Adipocyte (in vitro differentiated cells): ENCODE measurements around the gene GIT2.

Experiments
- DNase-seq: peaks from one replicate; pipeline ENCODE4 v3.0.0-alpha.2; 2015; ENCODE audit warnings: low read depth
- H3K27me3 ChIP-seq: replicated peaks from 2 replicates; pipeline ENCODE4 v1.7.0; 2013; ENCODE audit warnings: mild to moderate bottlenecking, low read length, moderate library complexity; ENCODE audit not compliant: control insufficient read depth, insufficient read depth
- H3K36me3 ChIP-seq: 2 replicates; pipeline ENCODE4 v1.7.0; 2013; ENCODE audit warnings: low read length, mild to moderate bottlenecking, moderate library complexity; ENCODE audit not compliant: control insufficient read depth, insufficient read depth, severe bottlenecking
- H3K4me1 ChIP-seq: 2 replicates; pipeline ENCODE4 v1.7.0; 2013; ENCODE audit warnings: mild to moderate bottlenecking, low read length, moderate library complexity; ENCODE audit not compliant: control insufficient read depth, insufficient read depth
- H3K4me3 ChIP-seq: 2 replicates; pipeline ENCODE4 v1.7.0; 2013; ENCODE audit warnings: mild to moderate bottlenecking, low read length, moderate library complexity
- H3K9ac ChIP-seq: 2 replicates; pipeline ENCODE4 v1.7.0; 2013; ENCODE audit warnings: mild to moderate bottlenecking, low read length, moderate library complexity
- H3K9me3 ChIP-seq: 2 replicates; pipeline ENCODE4 v1.7.0; 2013; ENCODE audit warnings: mild to moderate bottlenecking, low read length, moderate library complexity; ENCODE audit not compliant: control insufficient read depth

The GIT2 gene

DNA sequence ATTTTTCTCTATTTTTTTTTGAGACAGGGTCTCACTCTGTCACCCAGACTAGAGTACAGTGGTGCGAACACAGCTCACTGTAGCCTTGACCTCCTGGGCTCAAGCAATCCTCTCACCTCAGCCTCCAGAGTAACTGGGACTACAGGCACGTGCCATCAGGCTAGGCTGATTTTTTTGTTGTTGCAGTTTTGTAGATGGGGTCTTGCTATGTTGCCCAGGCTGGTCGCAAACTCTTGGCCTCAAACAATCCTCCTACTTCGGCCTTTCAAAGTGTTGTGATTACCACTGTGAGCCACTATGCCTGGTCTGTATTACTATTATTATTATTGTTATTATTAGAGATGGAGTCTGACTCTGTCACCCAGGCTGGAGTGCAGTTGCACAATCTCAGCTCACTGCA, 23.3 kb downstream of the GIT2 start:
- Histone ChIP-seq H3K4me3 (no peak overlapping the region), H3K4me1 (no peaks in the 10 kb centered on the region), H3K9me3 (peaks cover 2% of the 10 kb centered on the region), H3K36me3 (peaks cover 71% of the 10 kb centered on the region), H3K27me3 (no peaks in the 10 kb centered on the region), H3K9ac (no peak overlapping the region)
- DNase-seq, result no peak

DNA sequence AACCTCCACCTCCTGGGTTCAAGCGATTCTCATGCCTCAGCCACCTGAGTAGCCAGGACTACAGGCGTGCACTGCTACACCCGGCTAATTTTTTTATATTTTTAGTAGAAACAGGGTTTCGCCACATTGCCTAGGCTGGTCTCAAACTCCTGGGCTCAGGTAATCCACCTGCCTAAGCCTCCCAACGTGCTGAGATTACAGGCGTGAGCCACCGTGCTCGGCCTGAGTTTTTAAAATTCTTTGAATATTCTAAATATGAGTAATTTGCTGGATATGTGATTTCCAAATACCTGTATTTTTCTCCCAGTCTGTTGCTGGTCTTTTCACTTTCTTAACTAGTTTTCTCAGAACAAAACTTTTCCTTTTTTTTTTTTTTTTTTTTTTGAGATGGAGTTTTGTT, 27.4 kb downstream of the GIT2 start:
- Histone ChIP-seq H3K9ac (no peak overlapping the region), H3K4me1 (peaks cover 11% of the 10 kb centered on the region), H3K9me3 (no peaks in the 10 kb centered on the region), H3K4me3 (no peak overlapping the region), H3K36me3 (peaks cover 56% of the 10 kb centered on the region), H3K27me3 (no peaks in the 10 kb centered on the region)
- DNase-seq, result no peak

DNA sequence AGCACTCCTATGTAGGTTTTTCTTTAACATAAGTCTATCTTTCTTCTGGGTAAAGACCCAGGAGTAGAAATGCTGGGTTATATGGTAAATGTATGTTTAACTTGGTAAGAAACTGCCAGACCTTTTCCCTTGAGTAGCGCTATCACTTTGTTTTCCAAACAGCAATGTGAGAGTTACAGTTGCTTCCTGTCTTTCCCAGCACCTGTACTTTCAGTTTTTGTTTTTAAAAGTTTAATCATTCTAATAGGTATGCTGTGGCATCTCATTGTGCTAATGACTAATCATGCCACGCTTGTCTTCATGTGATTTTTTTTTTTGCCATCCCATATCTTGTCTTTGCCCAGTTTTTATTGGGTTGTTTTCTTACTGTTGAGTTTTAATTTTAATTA, 28.1 kb downstream of the GIT2 start:
- H3K27me3 ChIP-seq, result no peaks in the 10 kb centered on the region
- peaks cover 54% of the 10 kb centered on the region for H3K36me3 ChIP-seq
- no peak overlapping the region for H3K9ac ChIP-seq
- no peaks in the 10 kb centered on the region for H3K9me3 ChIP-seq
- no peak for DNase-seq
- no peak overlapping the region for H3K4me3 ChIP-seq
- peaks cover 17% of the 10 kb centered on the region for H3K4me1 ChIP-seq

DNA sequence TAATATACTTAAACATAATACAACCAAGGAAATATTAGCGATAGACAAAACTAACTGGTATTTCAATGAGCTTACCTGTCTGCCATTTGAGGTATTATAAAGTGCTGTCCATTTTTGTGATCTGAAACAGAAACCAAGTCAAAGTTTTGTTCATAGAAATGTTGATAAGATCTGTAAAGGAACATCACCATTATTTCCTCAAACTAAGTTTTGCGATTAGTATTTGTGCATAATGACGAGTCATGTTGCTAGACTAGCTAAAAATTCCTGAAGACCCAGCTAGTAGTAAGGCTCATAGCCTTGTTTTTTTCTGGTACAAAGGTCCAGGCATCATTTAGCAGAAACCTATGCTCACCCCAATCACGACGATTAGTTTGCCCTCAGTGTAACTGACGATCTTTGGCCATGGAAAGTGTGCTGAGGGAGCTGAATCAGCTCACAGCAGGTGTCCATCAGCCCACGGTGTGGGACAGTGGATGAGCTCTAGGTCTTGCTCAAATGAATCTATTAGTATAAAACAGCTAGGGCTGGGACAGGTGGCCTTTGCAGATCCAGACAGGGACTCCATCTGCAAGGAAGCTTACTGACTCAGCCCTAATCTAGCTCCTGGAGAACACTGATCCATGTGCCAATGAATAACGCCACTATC, 28.7 kb downstream of the GIT2 start:
- no peak overlapping the region for H3K9ac ChIP-seq
- no peaks in the 10 kb centered on the region for H3K27me3 ChIP-seq
- H3K36me3 ChIP-seq, result peaks cover 49% of the 10 kb centered on the region
- H3K4me1 ChIP-seq, result peaks cover 22% of the 10 kb centered on the region
- H3K9me3 ChIP-seq, result no peaks in the 10 kb centered on the region
- H3K4me3 ChIP-seq, result no peak overlapping the region
- DNase-seq, result no peak

DNA sequence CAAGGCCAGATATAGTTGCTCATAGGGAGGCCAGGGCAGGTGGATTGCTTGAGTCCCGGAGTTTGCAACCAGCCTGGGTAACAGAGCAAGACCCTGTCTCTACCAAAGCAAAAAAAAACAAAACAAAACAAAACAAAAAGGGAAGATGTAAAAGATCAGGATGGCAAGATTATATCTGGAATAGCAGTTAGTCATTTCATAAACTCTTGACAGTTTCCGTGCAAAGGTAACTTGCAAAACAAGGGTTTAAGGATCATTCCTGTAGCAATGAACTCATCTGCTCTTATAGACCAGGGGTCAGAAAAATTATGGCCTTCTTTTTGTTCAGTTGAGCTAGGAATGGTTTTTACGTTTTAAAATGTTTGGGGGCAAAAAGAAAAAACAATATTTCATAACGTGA, 29.6 kb downstream of the GIT2 start:
- H3K4me3 ChIP-seq, result no peak overlapping the region
- DNase-seq, result no peak
- H3K4me1 ChIP-seq, result peaks cover 26% of the 10 kb centered on the region
- H3K27me3 ChIP-seq, result no peaks in the 10 kb centered on the region
- peaks cover 47% of the 10 kb centered on the region for H3K36me3 ChIP-seq
- H3K9ac ChIP-seq, result no peak overlapping the region
- no peaks in the 10 kb centered on the region for H3K9me3 ChIP-seq

DNA sequence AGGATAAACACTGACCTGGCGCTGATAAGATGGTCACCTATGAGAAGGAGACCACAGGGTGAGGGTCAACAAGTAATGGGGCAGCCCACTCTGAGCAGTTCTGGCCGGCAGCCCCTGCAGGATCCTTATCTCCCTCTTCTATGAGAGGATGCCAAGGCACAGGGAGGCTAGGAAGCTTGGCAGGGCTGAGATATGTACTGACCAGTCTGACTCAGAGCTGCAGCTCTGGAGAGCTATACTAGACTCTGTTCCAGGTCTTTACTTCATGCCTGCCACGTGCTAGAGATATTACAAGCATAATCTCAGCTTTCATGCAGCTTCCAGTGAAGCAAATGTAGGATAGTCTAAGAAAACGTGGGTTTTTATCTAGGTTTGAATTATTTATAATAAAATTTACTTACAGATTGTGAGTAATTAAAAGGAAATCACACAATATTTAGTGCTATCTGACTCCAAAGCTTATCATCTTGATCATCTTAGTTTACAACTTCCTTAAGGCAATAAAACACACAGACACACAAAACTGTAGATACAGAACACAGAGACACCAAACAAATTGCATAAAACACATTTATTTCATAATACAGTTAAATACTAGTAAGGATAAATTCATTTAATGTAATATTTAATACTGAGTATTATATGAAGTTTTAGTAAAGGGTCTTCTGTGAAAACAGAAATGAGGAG, 32.3 kb downstream of the GIT2 start:
- H3K4me1 ChIP-seq, result peaks cover 26% of the 10 kb centered on the region
- no peaks in the 10 kb centered on the region for H3K9me3 ChIP-seq
- H3K36me3 ChIP-seq, result peaks cover 51% of the 10 kb centered on the region
- DNase-seq, result peak; percentile 53
- peak overlapping the region; percentile 21 for H3K9ac ChIP-seq
- no peak overlapping the region for H3K4me3 ChIP-seq
- H3K27me3 ChIP-seq, result no peaks in the 10 kb centered on the region

DNA sequence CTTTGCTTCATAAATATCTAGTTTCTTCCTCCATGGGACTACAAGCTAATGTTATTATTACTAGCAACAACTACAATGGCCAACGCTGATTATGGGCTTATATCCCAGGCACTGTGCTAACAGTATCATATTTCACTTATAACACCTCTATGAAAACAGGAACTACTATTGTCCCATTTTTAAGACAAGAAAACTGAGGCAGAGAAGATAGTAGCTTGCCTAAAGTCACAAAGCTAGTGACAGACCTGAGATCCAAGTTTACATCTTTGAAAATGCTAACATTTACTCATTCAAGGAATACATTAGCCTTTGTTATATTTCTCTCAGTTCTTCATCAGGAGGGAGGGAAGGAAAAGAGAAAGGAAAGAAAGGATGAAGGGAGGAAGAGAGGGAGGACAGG, 32.8 kb downstream of the GIT2 start:
- H3K9ac ChIP-seq, result no peak overlapping the region
- H3K4me3 ChIP-seq, result no peak overlapping the region
- H3K36me3 ChIP-seq, result peaks cover 57% of the 10 kb centered on the region

DNA sequence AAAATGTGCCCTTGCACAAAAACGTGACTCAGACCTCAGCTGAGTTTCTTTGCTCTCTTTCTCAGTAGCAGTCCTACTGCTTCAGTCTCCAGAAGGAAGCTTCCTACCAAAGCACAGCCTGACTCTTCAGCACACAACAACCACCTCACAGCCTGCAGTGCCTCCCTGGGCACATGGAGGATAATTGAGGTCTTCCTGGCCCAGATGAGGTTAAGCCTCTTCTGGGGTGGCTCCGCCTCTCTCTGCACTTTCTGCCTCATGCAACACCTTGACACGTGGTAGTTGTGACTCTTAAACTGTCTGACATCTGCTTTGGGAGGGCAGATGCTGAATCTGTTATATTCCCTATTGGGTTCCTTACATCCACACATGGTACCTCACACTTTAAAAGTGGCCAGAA, 33.8 kb downstream of the GIT2 start:
- H3K36me3 ChIP-seq, result peaks cover 53% of the 10 kb centered on the region
- H3K27me3 ChIP-seq, result no peaks in the 10 kb centered on the region
- no peak overlapping the region for H3K4me3 ChIP-seq
- H3K9me3 ChIP-seq, result no peaks in the 10 kb centered on the region
- H3K4me1 ChIP-seq, result peaks cover 26% of the 10 kb centered on the region
- peak; percentile 19 for DNase-seq
- peak overlapping the region; percentile 15 for H3K9ac ChIP-seq

More for the DNA sequence above, 32.8 kb downstream of the GIT2 start:
- Histone ChIP-seq H3K9me3 (no peaks in the 10 kb centered on the region), H3K27me3 (no peaks in the 10 kb centered on the region), H3K4me1 (peaks cover 26% of the 10 kb centered on the region)
- no peak for DNase-seq

DNA sequence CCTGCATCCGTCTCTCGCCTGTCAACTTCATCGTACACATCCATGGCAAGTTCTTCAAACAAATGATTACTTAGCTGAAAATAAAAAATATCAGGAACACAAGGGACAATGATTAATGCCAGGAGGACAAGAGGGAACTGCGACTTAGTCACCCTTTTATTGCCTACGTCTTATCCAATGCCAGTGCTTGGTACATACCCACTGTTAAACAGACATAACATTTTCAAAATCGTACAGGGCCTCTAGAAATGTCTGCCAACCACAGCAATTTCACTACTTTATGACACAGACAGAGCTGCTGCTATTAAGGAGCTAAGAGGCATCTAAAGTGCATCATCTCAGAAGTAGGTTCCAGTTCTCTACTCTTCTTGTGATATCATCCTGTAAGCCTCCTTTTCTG, 34.6 kb downstream of the GIT2 start:
- Histone ChIP-seq H3K27me3 (no peaks in the 10 kb centered on the region), H3K4me1 (peaks cover 26% of the 10 kb centered on the region), H3K36me3 (peaks cover 51% of the 10 kb centered on the region), H3K9ac (no peak overlapping the region), H3K9me3 (no peaks in the 10 kb centered on the region), H3K4me3 (no peak overlapping the region)
- no peak for DNase-seq

DNA sequence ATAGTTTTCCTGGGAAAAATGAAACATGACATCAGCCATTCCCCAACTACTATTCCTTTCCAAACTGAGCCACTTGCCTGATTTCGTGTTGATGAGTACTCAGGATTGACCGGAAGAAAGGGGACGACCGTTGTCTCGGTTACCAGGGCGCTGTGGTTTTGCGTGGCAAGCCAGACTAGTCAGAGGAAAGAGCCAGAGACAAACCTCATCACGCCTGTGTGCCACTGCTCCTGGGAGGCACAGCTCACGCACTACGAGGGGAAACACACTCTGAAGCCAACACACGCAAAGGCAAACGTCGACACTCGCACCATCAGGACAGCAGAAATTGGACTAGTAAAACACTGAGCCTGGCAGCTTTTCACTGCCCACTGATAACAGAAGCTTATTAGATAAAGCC, 35.0 kb downstream of the GIT2 start:
- Histone ChIP-seq H3K36me3 (peaks cover 55% of the 10 kb centered on the region), H3K9me3 (no peaks in the 10 kb centered on the region), H3K9ac (no peak overlapping the region), H3K27me3 (no peaks in the 10 kb centered on the region), H3K4me3 (no peak overlapping the region), H3K4me1 (peaks cover 26% of the 10 kb centered on the region)
- no peak for DNase-seq

DNA sequence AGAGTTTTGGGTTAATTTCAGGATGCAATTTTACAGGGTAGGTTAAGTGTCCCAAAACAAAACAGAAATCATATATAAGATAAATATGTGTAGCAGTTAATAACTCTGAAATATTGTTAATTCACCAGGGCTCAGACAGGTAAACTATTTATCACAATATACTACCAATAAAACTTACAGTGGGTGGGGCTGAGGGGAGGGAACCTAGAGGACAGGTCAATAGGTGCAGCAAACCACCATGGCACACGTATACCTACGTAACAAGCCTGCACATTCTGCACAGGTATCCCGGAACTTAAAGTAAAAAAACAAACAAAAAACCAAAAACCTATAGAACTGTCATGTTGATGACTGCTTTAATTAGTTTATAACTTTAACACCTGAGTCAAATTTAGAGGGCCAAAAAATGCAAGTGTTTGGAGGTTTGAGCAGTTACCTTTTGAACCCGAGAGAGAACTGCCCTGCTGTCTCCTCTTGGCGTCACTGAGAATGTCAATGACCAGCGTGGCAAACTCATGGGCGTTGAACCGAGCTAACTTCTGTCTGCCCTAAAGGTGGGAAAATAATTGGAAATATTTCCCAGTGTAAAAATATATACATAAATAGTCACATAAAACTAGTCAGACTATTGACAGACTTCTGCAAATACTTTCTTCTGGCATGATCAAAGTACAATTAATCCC, 36.6 kb downstream of the GIT2 start:
- Histone ChIP-seq H3K4me3 (no peak overlapping the region), H3K9me3 (no peaks in the 10 kb centered on the region), H3K27me3 (no peaks in the 10 kb centered on the region), H3K36me3 (peaks cover 47% of the 10 kb centered on the region), H3K4me1 (peaks cover 22% of the 10 kb centered on the region), H3K9ac (no peak overlapping the region)
- DNase-seq, result no peak
